NB4 (cell line): Measurements from ENCODE around the gene SLC48A1.

ENCODE experiments used
- CTCF ChIP-seq: IDR thresholded peaks from one replicate; pipeline ENCODE4 v1.5.1; 2012; ENCODE audit warnings: low read depth, low read length
- POLR2A ChIP-seq: IDR thresholded peaks from 2 replicates; pipeline ENCODE4 v1.6.1; 2011; ENCODE audit warnings: mild to moderate bottlenecking; ENCODE audit not compliant: insufficient read length; ENCODE audit errors: extremely low read depth

GRCh38 chr12:47824635-47825034 is 51.6 kb downstream of the SLC48A1 start:
- TF ChIP-seq CTCF (no peak), POLR2A (no peak)
